ENCODE measurements around the gene AHCYL2. TPM values are rescaled to one million over a fixed set of nuclear protein-coding genes. Genes with fewer than 3 reads are reported as not detected.

The AHCYL2 gene
- total RNA-seq, 1 donor from 2014 or later: 39.3 TPM

DNA sequence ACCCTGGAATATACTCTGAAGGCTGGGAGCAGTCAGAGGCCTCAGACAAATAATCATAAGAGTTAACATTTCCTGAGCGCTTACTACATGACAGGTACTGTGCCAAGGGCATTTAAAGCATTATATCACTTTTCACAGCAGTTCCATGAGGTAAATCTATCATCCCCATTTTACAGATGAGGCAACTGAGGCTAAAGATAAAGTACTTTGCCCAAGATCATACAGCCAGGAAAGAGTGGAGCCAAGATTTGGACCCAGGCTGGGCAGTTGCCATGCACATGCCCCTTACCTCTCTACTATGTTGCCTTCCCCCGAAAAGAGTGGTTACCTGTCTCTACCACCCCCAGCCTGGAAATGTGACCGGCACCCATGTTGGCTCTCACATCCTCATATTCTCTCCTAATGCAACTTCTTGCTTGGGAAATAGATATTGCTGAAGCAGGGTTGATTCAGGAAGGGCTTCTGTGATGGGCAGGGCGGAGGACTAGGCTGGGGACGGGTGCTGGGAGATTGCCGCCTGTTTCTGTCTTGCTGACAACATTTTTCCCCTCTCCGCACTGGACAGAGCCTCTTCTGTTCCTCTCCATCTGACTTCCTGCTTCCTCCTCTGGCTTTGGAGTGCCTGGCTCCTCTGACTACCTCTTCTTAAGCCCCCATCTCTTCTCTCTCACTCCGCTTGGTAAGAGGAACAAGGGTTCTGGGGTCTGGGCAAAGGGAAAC lies 22.6 kb upstream of the AHCYL2 start:
- H3K9me3 Mint-ChIP-seq: peaks cover 5% of the 10 kb centered on the region
- H3K36me3 Mint-ChIP-seq: peaks cover 34% of the 10 kb centered on the region
- Histone ChIP-seq H3K27me3 (no peaks in the 10 kb centered on the region), H4K20me1 (ENCODE audit: low read depth) (peaks cover 36% of the 10 kb centered on the region), H3F3A (ENCODE audit: low read depth) (no peaks in the 10 kb centered on the region), H3K36me3 (peaks cover 6% of the 10 kb centered on the region), H3K4me1 (no peaks in the 10 kb centered on the region), H3K79me2 (ENCODE audit: low read depth) (peaks cover 65% of the 10 kb centered on the region), H3K9me3 (ENCODE audit: low read depth) (no peaks in the 10 kb centered on the region), H3K27ac (no peak overlapping the region), H3K4me3 (no peak overlapping the region), H2AFZ (replicated peaks) (no peak overlapping the region), H3K9ac (no peak overlapping the region), H3K4me2 (no peak overlapping the region)
- DNase-seq (ENCODE audit: low spot score): no peak
- H3K4me1 Mint-ChIP-seq: peaks cover 2% of the 10 kb centered on the region
- H3K27me3 Mint-ChIP-seq (ENCODE audit: insufficient read depth, low read depth): peaks cover 6% of the 10 kb centered on the region
- H3K27ac Mint-ChIP-seq: no peak overlapping the region
- H3K4me3 Mint-ChIP-seq: no peak overlapping the region
- TF ChIP-seq EZH2phosphoT487 (IDR thresholded peaks at IDR 0.05): no peak

DNA sequence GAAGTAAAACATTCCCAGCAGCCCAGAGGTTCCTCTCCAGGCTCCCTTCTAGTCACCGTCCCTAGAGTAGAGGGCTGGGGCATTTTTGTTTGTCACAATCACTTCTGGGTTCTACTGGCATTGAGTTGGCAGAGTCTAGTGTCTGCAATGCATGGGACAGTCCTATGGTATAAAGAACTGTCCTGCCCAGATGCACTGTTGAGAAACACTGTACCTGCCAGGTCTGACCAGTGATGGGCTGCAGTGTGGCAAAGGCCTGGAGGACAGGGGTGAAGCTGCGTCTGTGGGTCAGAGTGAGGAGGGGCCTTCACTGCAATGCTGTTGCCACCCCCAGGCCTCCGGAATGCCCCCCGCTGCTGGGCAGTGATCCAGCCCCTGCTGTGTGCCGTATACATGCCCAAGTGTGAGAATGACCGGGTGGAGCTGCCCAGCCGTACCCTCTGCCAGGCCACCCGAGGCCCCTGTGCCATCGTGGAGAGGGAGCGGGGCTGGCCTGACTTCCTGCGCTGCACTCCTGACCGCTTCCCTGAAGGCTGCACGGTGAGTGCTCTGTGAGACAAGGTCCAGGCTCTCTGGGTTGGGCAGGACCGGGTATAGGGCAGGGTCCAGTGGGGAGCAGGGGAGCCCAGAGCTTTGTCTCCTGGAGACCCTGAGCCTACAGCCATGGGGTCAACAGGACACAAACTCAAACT lies 21.6 kb upstream of the AHCYL2 start:
- Histone ChIP-seq H3K9me3 (ENCODE audit: low read depth) (no peaks in the 10 kb centered on the region), H3F3A (ENCODE audit: low read depth) (no peaks in the 10 kb centered on the region), H3K27ac (no peak overlapping the region), H2AFZ (replicated peaks) (no peak overlapping the region), H3K79me2 (ENCODE audit: low read depth) (peaks cover 56% of the 10 kb centered on the region), H3K4me1 (no peaks in the 10 kb centered on the region), H3K9ac (no peak overlapping the region), H3K36me3 (peaks cover 6% of the 10 kb centered on the region), H3K27me3 (no peaks in the 10 kb centered on the region), H3K4me3 (no peak overlapping the region), H4K20me1 (ENCODE audit: low read depth) (peaks cover 36% of the 10 kb centered on the region), H3K4me2 (no peak overlapping the region)
- H3K27me3 Mint-ChIP-seq (ENCODE audit: insufficient read depth, low read depth): peaks cover 10% of the 10 kb centered on the region
- no peak overlapping the region for H3K4me3 Mint-ChIP-seq
- H3K27ac Mint-ChIP-seq: no peak overlapping the region
- H3K36me3 Mint-ChIP-seq: peaks cover 36% of the 10 kb centered on the region
- TF ChIP-seq EZH2phosphoT487 (IDR thresholded peaks at IDR 0.05) (no peak), EZH2 (IDR thresholded peaks at IDR 0.05) (no peak)
- TF ChIP-seq, protein P1, sequence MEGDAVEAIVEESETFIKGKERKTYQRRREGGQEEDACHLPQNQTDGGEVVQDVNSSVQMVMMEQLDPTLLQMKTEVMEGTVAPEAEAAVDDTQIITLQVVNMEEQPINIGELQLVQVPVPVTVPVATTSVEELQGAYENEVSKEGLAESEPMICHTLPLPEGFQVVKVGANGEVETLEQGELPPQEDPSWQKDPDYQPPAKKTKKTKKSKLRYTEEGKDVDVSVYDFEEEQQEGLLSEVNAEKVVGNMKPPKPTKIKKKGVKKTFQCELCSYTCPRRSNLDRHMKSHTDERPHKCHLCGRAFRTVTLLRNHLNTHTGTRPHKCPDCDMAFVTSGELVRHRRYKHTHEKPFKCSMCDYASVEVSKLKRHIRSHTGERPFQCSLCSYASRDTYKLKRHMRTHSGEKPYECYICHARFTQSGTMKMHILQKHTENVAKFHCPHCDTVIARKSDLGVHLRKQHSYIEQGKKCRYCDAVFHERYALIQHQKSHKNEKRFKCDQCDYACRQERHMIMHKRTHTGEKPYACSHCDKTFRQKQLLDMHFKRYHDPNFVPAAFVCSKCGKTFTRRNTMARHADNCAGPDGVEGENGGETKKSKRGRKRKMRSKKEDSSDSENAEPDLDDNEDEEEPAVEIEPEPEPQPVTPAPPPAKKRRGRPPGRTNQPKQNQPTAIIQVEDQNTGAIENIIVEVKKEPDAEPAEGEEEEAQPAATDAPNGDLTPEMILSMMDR (IDR thresholded peaks at IDR 0.05): no peak
- no peak for DNase-seq (ENCODE audit: low spot score)
- H3K9me3 Mint-ChIP-seq: peaks cover 5% of the 10 kb centered on the region
- peaks cover 2% of the 10 kb centered on the region for H3K4me1 Mint-ChIP-seq

DNA sequence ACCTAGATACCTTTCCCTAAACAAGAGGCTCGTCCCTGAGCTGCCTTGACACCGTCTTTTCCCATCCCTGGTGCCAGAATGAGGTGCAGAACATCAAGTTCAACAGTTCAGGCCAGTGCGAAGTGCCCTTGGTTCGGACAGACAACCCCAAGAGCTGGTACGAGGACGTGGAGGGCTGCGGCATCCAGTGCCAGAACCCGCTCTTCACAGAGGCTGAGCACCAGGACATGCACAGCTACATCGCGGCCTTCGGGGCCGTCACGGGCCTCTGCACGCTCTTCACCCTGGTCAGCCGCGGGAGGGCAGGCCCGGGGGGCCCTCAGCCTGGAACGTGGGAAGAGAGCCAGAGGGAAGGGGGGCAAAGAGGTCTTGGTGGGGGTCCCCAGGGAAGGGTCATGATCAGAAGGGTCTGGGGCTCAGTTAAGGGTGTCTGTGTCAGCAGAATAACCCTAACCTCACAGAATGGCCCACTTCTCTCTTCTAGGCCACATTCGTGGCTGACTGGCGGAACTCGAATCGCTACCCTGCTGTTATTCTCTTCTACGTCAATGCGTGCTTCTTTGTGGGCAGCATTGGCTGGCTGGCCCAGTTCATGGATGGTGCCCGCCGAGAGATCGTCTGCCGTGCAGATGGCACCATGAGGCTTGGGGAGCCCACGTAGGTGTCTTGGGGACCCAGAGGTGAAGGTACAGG lies 19.6 kb upstream of the AHCYL2 start:
- peaks cover 45% of the 10 kb centered on the region for H4K20me1 ChIP-seq (ENCODE audit: low read depth)
- no peaks in the 10 kb centered on the region for H3K9me3 Mint-ChIP-seq
- H3K9ac ChIP-seq: no peak overlapping the region
- no peaks in the 10 kb centered on the region for H3K4me1 ChIP-seq
- no peak overlapping the region for H3K4me3 ChIP-seq
- no peak overlapping the region for H3K4me2 ChIP-seq
- no peaks in the 10 kb centered on the region for H3F3A ChIP-seq (ENCODE audit: low read depth)
- H2AFZ ChIP-seq (replicated peaks): no peak overlapping the region
- H3K9me3 ChIP-seq (ENCODE audit: low read depth): no peaks in the 10 kb centered on the region
- no peak overlapping the region for H3K4me3 Mint-ChIP-seq
- H3K27me3 ChIP-seq: no peaks in the 10 kb centered on the region
- H3K27me3 Mint-ChIP-seq (ENCODE audit: insufficient read depth, low read depth): peaks cover 7% of the 10 kb centered on the region
- peaks cover 29% of the 10 kb centered on the region for H3K36me3 Mint-ChIP-seq
- H3K36me3 ChIP-seq: no peaks in the 10 kb centered on the region
- TF ChIP-seq, protein P1 (IDR thresholded peaks at IDR 0.05): no peak
- no peak for TF ChIP-seq EZH2phosphoT487 (IDR thresholded peaks at IDR 0.05)
- TF ChIP-seq EZH2 (IDR thresholded peaks at IDR 0.05): no peak
- DNase-seq (ENCODE audit: low spot score): no peak
- H3K27ac ChIP-seq: no peak overlapping the region
- peak overlapping the region; percentile 92 for H3K27ac Mint-ChIP-seq
- H3K79me2 ChIP-seq (ENCODE audit: low read depth): peaks cover 35% of the 10 kb centered on the region
- peaks cover 2% of the 10 kb centered on the region for H3K4me1 Mint-ChIP-seq
